ENCODE data around the gene TBC1D8. TPM values are rescaled to one million over a fixed set of nuclear protein-coding genes. Genes with fewer than 3 reads are reported as not detected.

The TBC1D8 gene
- total RNA-seq, 2 experiments from 2014 or later = 1.0 to 1.8 TPM

DNA sequence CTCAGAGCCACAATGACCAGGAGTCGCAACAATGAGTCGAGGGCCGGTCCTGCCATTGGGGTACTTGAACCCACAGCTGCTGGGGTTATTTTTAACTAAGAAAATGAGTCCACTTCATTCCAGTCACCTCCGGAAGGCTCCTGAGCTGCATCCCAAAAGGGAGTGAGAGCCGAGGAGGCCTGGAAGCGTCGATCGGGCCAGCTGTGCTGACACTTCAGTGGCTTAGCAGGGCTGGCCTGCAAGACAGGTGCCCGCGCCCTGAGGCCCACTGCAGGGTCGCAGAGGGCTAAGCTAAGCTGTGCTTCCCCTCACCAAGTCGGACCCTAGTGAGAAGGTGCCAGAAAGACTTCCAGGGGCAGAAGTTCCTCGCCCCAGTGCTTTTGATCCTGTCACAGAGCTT, 21.1 kb downstream of the TBC1D8 start:
- H3K36me3 ChIP-seq (ENCODE audit: insufficient read depth, low read length) = no peaks in the 10 kb centered on the region
- no peaks in the 10 kb centered on the region for H3K27me3 ChIP-seq (ENCODE audit: control insufficient read depth in 1 of 2, insufficient read depth in 2 of 2, low read length in 2 of 2)
- DNase-seq (no peak), ATAC-seq (ENCODE audit: poor library complexity) (no peak)
- no peaks in the 10 kb centered on the region for H3K4me1 ChIP-seq (ENCODE audit: insufficient read depth, low read length)
- Mint-ChIP-seq H3K27ac (no peak overlapping the region), H3K4me3 (no peak overlapping the region), H3K4me1 (ENCODE audit: low read depth) (peaks cover 9% of the 10 kb centered on the region), H3K36me3 (ENCODE audit: low read depth) (no peaks in the 10 kb centered on the region), H3K27me3 (no peaks in the 10 kb centered on the region), H3K9me3 (no peaks in the 10 kb centered on the region)
- POLR2A ChIA-PET = no interaction called here
- H3K4me3 ChIP-seq (ENCODE audit: low read length) = no peak overlapping the region
- H3K9me3 ChIP-seq (ENCODE audit: control insufficient read depth in 1 of 2, insufficient read depth in 1 of 2, low read length in 2 of 2) = peaks cover 0 to 8% of the 10 kb centered on the region in 2 experiments
- TF ChIP-seq, protein P1, sequence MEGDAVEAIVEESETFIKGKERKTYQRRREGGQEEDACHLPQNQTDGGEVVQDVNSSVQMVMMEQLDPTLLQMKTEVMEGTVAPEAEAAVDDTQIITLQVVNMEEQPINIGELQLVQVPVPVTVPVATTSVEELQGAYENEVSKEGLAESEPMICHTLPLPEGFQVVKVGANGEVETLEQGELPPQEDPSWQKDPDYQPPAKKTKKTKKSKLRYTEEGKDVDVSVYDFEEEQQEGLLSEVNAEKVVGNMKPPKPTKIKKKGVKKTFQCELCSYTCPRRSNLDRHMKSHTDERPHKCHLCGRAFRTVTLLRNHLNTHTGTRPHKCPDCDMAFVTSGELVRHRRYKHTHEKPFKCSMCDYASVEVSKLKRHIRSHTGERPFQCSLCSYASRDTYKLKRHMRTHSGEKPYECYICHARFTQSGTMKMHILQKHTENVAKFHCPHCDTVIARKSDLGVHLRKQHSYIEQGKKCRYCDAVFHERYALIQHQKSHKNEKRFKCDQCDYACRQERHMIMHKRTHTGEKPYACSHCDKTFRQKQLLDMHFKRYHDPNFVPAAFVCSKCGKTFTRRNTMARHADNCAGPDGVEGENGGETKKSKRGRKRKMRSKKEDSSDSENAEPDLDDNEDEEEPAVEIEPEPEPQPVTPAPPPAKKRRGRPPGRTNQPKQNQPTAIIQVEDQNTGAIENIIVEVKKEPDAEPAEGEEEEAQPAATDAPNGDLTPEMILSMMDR (IDR thresholded peaks at IDR 0.05) = no peak
- no peak overlapping the region for H3K27ac ChIP-seq (ENCODE audit: low read depth in 1 of 2, low read length in 2 of 2)
- CTCF ChIA-PET = no interaction called here
- intact Hi-C loops (cut with DNase I, micrococcal nuclease) = no loop called here

DNA sequence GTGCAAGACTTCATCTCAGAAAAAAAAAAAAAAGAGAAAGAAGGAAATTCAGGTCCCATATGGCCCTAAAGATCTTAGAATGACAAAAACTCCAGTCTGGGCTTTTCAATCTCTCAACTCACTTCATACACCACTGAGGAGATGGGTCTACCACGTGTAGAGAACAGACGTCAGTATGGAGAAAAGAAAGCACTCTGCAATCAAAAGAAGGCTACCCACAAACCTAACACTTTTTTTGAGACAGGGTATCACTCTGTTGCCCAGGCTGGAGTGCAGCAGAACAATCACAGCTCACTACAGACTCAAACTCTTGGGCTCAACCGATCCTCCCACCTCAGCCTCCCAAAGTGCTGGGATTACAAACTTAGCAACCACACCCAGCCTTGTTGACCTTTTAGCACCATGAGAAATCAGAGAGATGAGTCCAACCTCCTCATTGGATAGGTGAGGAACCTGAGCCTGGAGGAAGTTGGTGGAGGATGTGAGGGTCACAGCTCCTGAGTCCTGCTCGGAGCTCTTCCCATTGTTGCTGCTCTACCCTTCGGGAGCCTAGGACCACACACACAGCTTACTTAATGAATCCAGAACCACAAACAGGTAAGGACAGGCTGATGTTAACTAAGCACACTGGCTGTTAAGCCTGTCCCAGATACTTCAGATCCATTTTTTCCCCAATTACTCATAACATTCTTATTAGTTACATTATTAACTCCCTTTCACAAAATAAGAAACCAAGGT, 23.7 kb downstream of the TBC1D8 start:
- H3K27me3 Mint-ChIP-seq = no peaks in the 10 kb centered on the region
- H3K4me3 Mint-ChIP-seq = no peak overlapping the region
- no peak overlapping the region for H3K27ac Mint-ChIP-seq
- intact Hi-C loops (cut with DNase I, micrococcal nuclease) = no loop called here
- ATAC-seq (ENCODE audit: poor library complexity) = no peak
- ChIA-PET CTCF (no interaction called here), POLR2A (no interaction called here)
- no peaks in the 10 kb centered on the region for H3K36me3 Mint-ChIP-seq (ENCODE audit: low read depth)
- no peaks in the 10 kb centered on the region for H3K9me3 Mint-ChIP-seq
- Histone ChIP-seq H3K4me1 (ENCODE audit: insufficient read depth, low read length) (no peaks in the 10 kb centered on the region), H3K27me3 (ENCODE audit: control insufficient read depth in 1 of 2, insufficient read depth in 2 of 2, low read length in 2 of 2) (no peaks in the 10 kb centered on the region), H3K36me3 (ENCODE audit: insufficient read depth, low read length) (no peaks in the 10 kb centered on the region), H3K4me3 (ENCODE audit: low read length) (no peak overlapping the region), H3K9me3 (ENCODE audit: control insufficient read depth in 1 of 2, insufficient read depth in 1 of 2, low read length in 2 of 2) (peaks cover 0 to 8% of the 10 kb centered on the region in 2 experiments), H3K27ac (ENCODE audit: low read depth in 1 of 2, low read length in 2 of 2) (no peak overlapping the region)
- peaks cover 19% of the 10 kb centered on the region for H3K4me1 Mint-ChIP-seq (ENCODE audit: low read depth)
- TF ChIP-seq, protein P1 (IDR thresholded peaks at IDR 0.05) = no peak
- DNase-seq = no peak

DNA sequence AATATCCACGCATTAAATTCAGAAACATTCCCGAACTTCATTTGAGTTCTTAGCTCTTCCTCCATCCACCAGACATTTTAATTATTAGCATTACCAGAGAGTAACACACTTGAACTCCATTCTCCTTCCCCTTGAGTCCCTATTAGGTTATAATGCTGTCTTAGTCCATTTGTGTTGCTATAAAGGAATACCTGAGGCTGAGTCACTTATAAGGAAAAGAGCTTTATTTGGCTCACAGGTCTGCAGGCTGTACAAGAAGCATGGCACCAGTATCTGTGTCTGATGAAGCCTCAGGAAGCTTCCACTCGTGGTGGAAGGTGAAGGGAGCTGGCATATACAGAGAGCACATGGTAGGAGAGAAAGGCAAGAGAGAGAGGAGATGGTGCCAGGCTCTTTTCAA, 25.4 kb downstream of the TBC1D8 start:
- H3K27me3 ChIP-seq (ENCODE audit: control insufficient read depth in 1 of 2, insufficient read depth in 2 of 2, low read length in 2 of 2) = no peaks in the 10 kb centered on the region
- H3K9me3 ChIP-seq (ENCODE audit: control insufficient read depth in 1 of 2, insufficient read depth in 1 of 2, low read length in 2 of 2) = peaks cover 0 to 8% of the 10 kb centered on the region in 2 experiments
- ChIA-PET POLR2A (no interaction called here), CTCF (no interaction called here)
- H3K4me3 Mint-ChIP-seq = no peak overlapping the region
- H3K27ac Mint-ChIP-seq = no peak overlapping the region
- peaks cover 19% of the 10 kb centered on the region for H3K4me1 Mint-ChIP-seq (ENCODE audit: low read depth)
- H3K27ac ChIP-seq (ENCODE audit: low read depth in 1 of 2, low read length in 2 of 2) = no peak overlapping the region
- no peaks in the 10 kb centered on the region for H3K27me3 Mint-ChIP-seq
- no peak overlapping the region for H3K4me3 ChIP-seq (ENCODE audit: low read length)
- H3K36me3 Mint-ChIP-seq (ENCODE audit: low read depth) = no peaks in the 10 kb centered on the region
- ATAC-seq (ENCODE audit: poor library complexity) (no peak), DNase-seq (no peak)
- H3K4me1 ChIP-seq (ENCODE audit: insufficient read depth, low read length) = no peaks in the 10 kb centered on the region
- no peaks in the 10 kb centered on the region for H3K36me3 ChIP-seq (ENCODE audit: insufficient read depth, low read length)
- H3K9me3 Mint-ChIP-seq = no peaks in the 10 kb centered on the region
- intact Hi-C loops (cut with DNase I, micrococcal nuclease) = no loop called here
- TF ChIP-seq, protein P1 (IDR thresholded peaks at IDR 0.05) = no peak
